Stromal cell of bone marrow (primary cell): ENCODE results near the gene POU2F1.
"Not testable (repeated sequence)": the region's sequence is repeated elsewhere in the genome, so short reads cannot be mapped to it uniquely, and the experiment has no call there.

Source experiments
- DNase-seq: peaks from one replicate; pipeline ENCODE4 v3.0.0-alpha.2; 2012; ENCODE audit warnings: low read depth

POU2F1 gene

GRCh38 chr1:167231873-167232450 is 11.3 kb downstream of the POU2F1 start:
- no peak for DNase-seq

GRCh38 chr1:167232801-167233200 is 12.1 kb downstream of the POU2F1 start:
- DNase-seq, result no peak

DNA sequence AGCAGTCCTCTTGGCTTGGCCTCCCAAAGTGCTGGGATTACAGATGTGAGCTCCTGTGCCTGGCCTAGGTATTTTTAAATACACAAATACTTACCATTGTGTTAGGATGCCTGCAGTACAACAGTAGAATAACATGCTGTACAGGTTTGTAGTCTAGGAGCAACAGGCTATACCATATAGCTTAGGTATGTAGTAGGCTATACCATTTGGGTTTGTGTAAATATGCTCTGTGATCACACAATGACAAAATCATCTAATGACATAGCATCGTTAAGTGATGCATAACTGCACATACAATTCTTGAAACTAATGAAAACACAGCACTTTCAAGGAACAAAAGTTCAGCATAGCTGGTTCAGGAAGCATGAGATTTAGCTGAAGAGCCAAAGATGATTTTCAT is 12.7 kb downstream of the POU2F1 start:
- no peak for DNase-seq

DNA sequence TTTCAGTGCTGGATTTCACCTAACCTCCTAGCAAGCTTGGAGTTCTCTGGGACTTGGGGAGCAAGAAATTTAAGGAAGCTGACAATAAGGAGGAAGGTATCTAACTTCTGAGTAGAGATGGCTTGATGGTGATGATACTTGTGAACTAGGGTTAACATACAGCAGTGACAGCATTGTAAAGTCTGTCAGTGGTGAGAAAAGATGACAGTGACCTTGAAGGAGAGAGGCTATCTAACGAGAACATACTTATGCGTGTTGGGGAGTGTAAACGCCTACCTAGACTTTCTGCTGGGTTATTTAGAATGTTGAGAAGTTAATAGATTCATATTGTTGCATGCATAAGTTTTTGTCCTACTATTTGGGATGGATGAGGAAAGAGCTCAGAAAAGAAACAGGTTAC is 16.3 kb downstream of the POU2F1 start:
- DNase-seq, result no peak

- no peak for DNase-seq
Observed at GRCh38 chr1:167238713-167239112, 18.0 kb downstream of the POU2F1 start.

GRCh38 chr1:167239257-167239656 is 18.6 kb downstream of the POU2F1 start:
- no peak for DNase-seq

GRCh38 chr1:167244244-167244643 is 23.6 kb downstream of the POU2F1 start:
- DNase-seq, result no peak

GRCh38 chr1:167245168-167245567 is 24.5 kb downstream of the POU2F1 start:
- DNase-seq, result not testable (repeated sequence)

- no peak for DNase-seq
Observed at GRCh38 chr1:167246971-167247370, 26.3 kb downstream of the POU2F1 start.

DNA sequence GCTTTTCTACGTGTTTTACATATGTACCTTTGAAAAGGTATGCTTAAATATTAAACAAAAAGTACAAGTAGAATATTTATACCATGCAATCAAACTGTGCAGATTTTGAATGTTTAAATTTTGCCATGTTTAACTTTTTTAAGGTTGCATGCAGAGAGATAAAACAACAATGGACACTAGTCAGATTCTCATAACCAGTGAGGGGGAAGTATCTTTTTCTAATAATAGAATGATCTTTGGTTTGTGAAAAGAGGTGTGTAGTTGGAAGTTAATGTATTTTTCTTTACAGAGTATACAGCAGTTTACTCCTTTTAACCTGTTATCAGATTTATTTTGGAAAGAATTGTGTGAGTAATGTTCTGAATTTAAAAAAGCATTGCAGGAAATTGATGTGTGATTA is 27.1 kb downstream of the POU2F1 start:
- DNase-seq, result no peak

- no peak for DNase-seq
Observed at GRCh38 chr1:167248707-167249642, 28.3 kb downstream of the POU2F1 start.

DNA sequence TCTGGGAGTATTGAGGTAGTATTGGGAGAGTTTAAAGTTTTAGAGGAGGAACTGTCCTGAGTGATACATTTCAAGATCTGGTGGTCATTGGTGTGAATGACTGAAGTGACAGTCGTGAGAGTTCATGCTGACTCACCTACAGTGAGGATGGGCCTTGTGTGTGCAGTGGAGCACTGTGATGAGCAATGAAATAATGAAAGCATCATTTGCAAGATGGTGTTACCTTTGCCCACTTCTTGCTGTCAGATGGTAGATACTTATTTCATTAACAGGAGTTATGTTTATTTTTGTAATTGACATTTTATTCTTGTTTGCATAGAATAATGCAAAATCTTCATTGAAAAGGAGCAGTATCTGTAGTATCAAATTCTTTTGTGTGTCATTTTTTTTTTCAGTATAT is 29.0 kb downstream of the POU2F1 start:
- no peak for DNase-seq

DNA sequence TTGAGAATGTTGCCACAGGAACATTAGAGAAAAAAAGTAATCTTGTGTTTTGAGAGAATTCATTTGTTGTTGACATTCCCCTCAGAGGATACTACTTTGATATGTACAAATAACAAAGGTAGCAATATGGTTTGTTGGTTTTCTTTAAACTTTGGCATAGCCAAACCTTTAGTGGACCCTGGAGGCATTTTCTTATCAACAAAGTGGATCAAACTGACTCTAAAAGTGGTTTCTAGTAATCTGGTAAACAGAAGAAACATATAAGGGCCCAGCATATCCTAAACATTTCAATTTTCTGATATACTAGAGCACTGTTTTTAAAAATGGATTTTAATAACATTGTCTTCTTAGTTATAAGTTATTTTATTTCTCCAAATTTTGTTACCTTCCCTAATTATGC is 29.8 kb downstream of the POU2F1 start:
- DNase-seq, result no peak

GRCh38 chr1:167251472-167251871 is 30.8 kb downstream of the POU2F1 start:
- DNase-seq, result no peak

GRCh38 chr1:167252986-167253385 is 32.3 kb downstream of the POU2F1 start:
- DNase-seq, result no peak

DNA sequence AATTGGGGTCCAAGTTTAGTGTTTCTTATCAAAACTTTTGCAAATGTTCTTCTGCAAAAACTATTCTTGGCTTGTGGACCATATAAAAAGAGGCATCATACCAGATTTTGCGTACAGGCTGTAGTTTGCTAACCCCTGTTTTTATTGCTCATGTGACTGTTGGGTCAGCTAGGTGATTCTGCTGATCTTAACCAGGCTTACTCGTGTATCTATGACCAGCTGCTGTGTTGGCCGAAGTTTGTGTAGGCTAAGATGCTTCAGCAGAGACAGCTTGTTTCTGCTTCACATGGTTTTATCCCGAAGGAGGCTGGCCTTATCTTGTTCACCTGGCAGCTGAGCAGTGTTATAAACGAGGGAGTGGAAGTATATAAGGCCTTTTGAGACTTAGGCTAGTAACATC is 38.2 kb downstream of the POU2F1 start:
- no peak for DNase-seq

DNA sequence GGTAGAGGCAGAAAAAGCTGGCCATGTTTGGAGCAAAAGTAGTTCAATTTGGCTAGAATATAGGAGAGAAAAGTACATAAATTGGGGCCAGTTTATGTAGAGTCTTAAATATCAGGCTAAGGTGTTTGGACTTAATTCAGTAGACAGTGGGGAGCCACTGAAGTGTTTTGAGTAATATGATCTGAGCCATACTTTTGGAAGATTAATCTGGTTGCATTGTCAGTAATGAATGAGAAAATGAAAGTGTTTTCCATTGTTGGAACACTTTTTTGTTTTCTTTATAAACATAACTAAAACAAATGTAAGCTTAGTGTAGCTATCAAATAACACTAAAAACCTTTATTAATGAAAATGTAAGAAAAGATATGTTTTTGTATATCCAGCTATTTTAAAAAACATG is 42.1 kb downstream of the POU2F1 start:
- no peak for DNase-seq

DNA sequence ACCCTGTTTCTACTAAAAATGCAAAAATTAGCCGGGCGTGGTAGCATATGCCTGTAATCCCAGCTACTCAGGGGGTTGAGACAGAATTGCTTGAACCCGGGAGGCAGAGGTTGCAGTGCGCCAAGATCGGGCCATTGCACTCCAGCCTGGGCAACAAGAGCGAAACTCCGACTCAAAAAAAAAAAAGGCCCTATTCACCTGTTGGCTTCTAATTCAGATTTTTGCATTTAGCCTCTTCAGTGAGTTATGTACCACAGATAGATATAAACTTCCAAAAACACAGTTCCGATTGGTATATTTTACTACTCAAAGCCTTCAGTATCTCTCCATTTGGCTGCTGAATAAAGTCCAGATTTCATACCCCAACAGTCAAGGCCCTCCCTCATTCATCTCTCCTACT is 42.7 kb downstream of the POU2F1 start:
- no peak for DNase-seq

GRCh38 chr1:167263819-167264464 is 43.3 kb downstream of the POU2F1 start:
- DNase-seq, result no peak

GRCh38 chr1:167266965-167267364 is 46.3 kb downstream of the POU2F1 start:
- no peak for DNase-seq

DNA sequence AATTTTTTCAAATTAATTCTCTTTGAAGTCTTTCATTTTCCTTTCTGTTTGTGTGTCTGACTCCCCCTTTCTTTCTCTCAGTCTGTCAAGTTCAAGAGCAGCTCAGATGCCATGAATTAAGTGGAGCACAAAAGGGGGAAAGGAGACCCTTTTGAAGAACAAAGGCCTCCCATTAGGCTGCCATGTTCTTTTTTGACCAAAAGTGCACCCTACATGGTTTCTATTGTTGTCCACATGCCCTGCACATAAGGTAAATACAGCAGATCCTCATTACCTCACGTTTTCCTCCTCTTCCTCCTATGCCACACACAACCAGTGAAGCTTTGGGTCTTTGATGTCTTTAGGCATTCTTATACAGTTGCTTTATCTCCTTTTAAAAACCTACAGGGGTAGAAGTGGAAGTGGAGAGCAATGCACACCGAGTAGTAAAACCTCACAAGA is 47.7 kb downstream of the POU2F1 start:
- DNase-seq, result no peak

DNA sequence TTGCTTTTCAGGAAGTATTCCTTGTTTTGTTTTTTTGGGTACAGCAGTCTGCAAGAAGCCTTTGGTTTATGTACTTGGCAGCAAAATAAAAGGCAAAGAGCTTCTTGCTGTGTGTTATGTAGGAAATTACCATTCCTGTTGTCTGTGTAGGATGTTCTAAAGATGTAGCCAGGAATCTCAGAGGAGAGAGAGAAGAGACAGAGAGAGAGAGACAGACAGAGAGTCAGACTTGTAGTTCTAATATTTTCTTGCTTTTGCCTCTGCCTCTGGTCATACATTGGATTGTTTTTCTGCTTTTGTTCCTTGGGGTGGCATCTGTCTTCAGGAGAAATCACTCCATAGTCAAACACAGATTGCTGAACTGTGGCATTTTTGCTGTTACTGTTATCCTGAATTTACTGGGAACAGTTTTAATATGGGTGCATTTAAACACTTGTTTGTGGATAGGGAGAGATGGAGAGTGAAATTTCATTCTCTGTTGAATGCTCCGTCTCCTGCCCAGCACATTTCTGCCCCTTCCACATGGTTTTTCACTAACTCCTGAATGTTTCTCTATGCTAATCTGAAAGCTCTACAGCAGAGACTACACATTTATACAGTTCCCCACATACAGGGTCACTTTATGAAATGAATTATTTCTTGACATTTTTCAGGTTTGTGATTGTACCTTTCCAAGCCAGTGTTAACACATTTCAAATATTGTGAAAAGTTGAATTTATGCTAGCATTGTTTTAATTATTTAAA is 49.8 kb downstream of the POU2F1 start:
- DNase-seq, result no peak
